Parathyroid adenoma (tissue), 2 donors: Measurements from ENCODE around the gene ENG.

Experiments used
- H2AFZ ChIP-seq: fragments of 300-600 bp; sonication (generic); one replicate; pipeline ENCODE4 v1.7.0; 2017; ENCODE audit warnings: antibody characterized with exemption, mild to moderate bottlenecking
- H3K27ac ChIP-seq: fragments of 300-600 bp; sonication (generic); one replicate; pipeline ENCODE4 v1.7.0; 2017
- H3K27me3 ChIP-seq: fragments of 300-600 bp; sonication (generic); one replicate; pipeline ENCODE4 v1.7.0; 2017; ENCODE audit warnings: low read length; ENCODE audit not compliant: control insufficient read depth, insufficient read depth
- H3K36me3 ChIP-seq: fragments of 300-600 bp; sonication (generic); one replicate; pipeline ENCODE4 v1.7.0; 2017; ENCODE audit warnings: low read length; ENCODE audit not compliant: control insufficient read depth, insufficient read depth
- H3K4me1 ChIP-seq: fragments of 300-600 bp; sonication (generic); one replicate; pipeline ENCODE4 v1.7.0; 2017; ENCODE audit warnings: control low read depth
- H3K4me2 ChIP-seq: fragments of 300-600 bp; sonication (generic); one replicate; pipeline ENCODE4 v1.7.0; 2017; ENCODE audit warnings: low read length
- H3K4me3 ChIP-seq: fragments of 300-600 bp; sonication (generic); one replicate; pipeline ENCODE4 v1.7.0; 2017; ENCODE audit warnings: low read depth, low read length
- H3K79me2 ChIP-seq: fragments of 300-600 bp; sonication (generic); one replicate; pipeline ENCODE4 v1.7.0; 2017; ENCODE audit warnings: control low read depth
- H3K9ac ChIP-seq: fragments of 300-600 bp; sonication (generic); one replicate; pipeline ENCODE4 v1.7.0; 2017; ENCODE audit warnings: mild to moderate bottlenecking
- H3K9me3 ChIP-seq: fragments of 300-600 bp; sonication (generic); one replicate; pipeline ENCODE4 v1.7.0; 2017; ENCODE audit warnings: low read length; ENCODE audit not compliant: control insufficient read depth
- TF ChIP-seq, protein P1 (sequence below): fragments of 300-600 bp; sonication (generic); IDR thresholded peaks from one replicate; pipeline ENCODE4 v1.7.0; 2017; ENCODE audit warnings: antibody characterized with exemption, mild to moderate bottlenecking
- donor health status: primary hyperparathyroidism.

Gene ENG

GRCh38 chr9:127878652-127879390 is 24.4 kb upstream of the ENG start:
- Histone ChIP-seq H3K9me3 (no peaks in the 10 kb centered on the region), H3K36me3 (no peaks in the 10 kb centered on the region), H3K4me3 (no peak overlapping the region), H2AFZ (no peak overlapping the region), H3K9ac (no peak overlapping the region), H3K4me2 (no peak overlapping the region), H3K79me2 (no peaks in the 10 kb centered on the region), H3K27me3 (no peaks in the 10 kb centered on the region), H3K27ac (no peak overlapping the region), H3K4me1 (no peaks in the 10 kb centered on the region)
- TF ChIP-seq, protein P1, sequence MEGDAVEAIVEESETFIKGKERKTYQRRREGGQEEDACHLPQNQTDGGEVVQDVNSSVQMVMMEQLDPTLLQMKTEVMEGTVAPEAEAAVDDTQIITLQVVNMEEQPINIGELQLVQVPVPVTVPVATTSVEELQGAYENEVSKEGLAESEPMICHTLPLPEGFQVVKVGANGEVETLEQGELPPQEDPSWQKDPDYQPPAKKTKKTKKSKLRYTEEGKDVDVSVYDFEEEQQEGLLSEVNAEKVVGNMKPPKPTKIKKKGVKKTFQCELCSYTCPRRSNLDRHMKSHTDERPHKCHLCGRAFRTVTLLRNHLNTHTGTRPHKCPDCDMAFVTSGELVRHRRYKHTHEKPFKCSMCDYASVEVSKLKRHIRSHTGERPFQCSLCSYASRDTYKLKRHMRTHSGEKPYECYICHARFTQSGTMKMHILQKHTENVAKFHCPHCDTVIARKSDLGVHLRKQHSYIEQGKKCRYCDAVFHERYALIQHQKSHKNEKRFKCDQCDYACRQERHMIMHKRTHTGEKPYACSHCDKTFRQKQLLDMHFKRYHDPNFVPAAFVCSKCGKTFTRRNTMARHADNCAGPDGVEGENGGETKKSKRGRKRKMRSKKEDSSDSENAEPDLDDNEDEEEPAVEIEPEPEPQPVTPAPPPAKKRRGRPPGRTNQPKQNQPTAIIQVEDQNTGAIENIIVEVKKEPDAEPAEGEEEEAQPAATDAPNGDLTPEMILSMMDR, result no peak

- H3K4me2 ChIP-seq, result peak overlapping the region; percentile 95
- TF ChIP-seq, protein P1, result no peak
- no peaks in the 10 kb centered on the region for H3K36me3 ChIP-seq
- H3K4me1 ChIP-seq, result no peaks in the 10 kb centered on the region
- H3K9ac ChIP-seq, result no peak overlapping the region
- no peaks in the 10 kb centered on the region for H3K79me2 ChIP-seq
- no peaks in the 10 kb centered on the region for H3K27me3 ChIP-seq
- no peak overlapping the region for H3K27ac ChIP-seq
- peak overlapping the region; percentile 58 for H3K4me3 ChIP-seq
- peak overlapping the region; percentile 83 for H2AFZ ChIP-seq
- no peaks in the 10 kb centered on the region for H3K9me3 ChIP-seq
Observed at GRCh38 chr9:127878001-127878651, 23.7 kb upstream of the ENG start.

DNA sequence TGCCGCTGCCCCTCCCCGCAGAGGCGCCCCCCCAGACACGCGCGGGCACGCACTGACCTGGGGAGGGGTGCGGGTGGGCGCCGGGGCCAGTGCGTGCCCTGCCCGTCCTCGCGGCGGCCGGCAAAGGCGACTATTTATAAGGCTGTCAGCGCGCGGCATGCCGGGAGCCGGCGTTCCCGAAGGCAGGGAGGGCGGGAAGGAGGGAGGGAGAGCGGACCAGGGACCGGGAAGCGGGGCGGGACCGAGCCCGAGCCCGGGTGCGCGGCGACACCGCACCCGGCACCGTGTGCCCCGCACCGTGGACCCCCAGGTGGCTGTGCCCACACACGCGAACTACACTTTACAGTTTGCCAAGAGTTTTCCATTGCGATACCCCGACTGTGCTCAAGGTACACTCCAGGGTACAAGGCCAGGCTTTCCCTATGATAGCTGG is 23.1 kb upstream of the ENG start, which contains the start of gene AK1:
TSS of gene AK1 (minus strand) at position 110 of the 433 bp plus-strand sequence. CDS start 3,058 bp downstream, outside the sequence.
- Histone ChIP-seq H3K79me2 (no peaks in the 10 kb centered on the region), H3K27ac (no peak within 1 kb of the TSS), H3K36me3 (no peaks in the 10 kb centered on the region), H3K4me3 (peak within 1 kb of the TSS; percentile 58), H3K4me1 (no peaks in the 10 kb centered on the region), H3K4me2 (peak within 1 kb of the TSS; percentile 95), H3K9me3 (no peaks in the 10 kb centered on the region), H3K27me3 (no peaks in the 10 kb centered on the region), H3K9ac (no peak within 1 kb of the TSS), H2AFZ (peak within 1 kb of the TSS; percentile 83)
- TF ChIP-seq, protein P1, result no peak

DNA sequence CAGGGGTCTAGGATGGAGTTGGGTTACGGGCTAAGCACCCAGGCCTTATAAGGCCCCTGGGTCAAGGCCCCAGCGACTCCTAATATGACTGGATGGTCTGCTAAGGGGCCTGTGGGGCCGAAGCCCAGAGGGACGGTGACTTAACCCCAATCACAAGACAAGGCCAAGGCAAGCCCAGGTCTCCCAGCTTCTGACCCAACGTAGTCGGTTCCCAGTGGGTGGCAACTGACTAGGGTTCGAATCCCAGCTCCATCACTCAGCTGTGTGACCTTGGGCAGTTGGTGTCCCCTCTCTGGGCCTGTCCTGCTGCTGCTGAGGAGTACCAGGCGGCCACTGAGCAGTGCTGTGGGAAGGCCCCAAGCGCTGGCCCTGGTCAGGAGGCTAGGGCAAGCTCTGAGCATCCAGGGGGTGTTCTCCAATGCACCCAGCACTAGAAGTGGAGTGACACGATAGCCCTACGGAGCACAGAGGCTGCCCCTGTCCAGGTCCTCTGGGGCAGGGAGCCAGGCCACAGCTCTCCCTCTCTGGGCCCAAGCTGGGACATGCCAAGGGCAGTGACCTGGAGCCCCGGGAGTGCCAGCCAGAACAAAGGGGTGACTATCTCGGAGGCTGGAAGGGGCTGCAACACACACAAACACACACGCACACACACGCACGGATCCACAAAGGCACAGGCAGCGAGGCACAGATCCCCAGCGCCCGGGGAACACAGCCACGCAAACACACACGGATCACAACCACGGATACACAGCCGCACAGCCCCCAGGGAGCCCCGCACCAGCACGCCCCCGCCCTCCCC is 22.5 kb upstream of the ENG start:
- no peak overlapping the region for H3K27ac ChIP-seq

More for the DNA sequence above, 22.5 kb upstream of the ENG start:
- Histone ChIP-seq H2AFZ (peak overlapping the region; percentile 83), H3K9me3 (no peaks in the 10 kb centered on the region), H3K4me3 (peak overlapping the region; percentile 58), H3K36me3 (no peaks in the 10 kb centered on the region), H3K79me2 (no peaks in the 10 kb centered on the region), H3K4me1 (no peaks in the 10 kb centered on the region), H3K9ac (no peak overlapping the region), H3K4me2 (peak overlapping the region; percentile 95), H3K27me3 (no peaks in the 10 kb centered on the region)
- TF ChIP-seq, protein P1, result no peak
